EH (cell line): Measurements from ENCODE around the gene PWWP2B.

Source experiments
- DNase-seq: peaks from one replicate; pipeline ENCODE4 v3.0.0-alpha.2; 2015; ENCODE audit warnings: low read depth

Gene PWWP2B

GRCh38 chr10:132459301-132460003 is 62.5 kb downstream of the PWWP2B start:
- DNase-seq = no peak

GRCh38 chr10:132460071-132460470 is 63.1 kb downstream of the PWWP2B start:
- DNase-seq = no peak

- no peak for DNase-seq
Measured at GRCh38 chr10:132460691-132461090, 63.7 kb downstream of the PWWP2B start.

GRCh38 chr10:132461103-132461682 is 64.2 kb downstream of the PWWP2B start:
- DNase-seq = no peak

- no peak for DNase-seq
Measured at GRCh38 chr10:132461683-132462231, 64.8 kb downstream of the PWWP2B start.

- DNase-seq = no peak
Measured at GRCh38 chr10:132462463-132463332, 65.7 kb downstream of the PWWP2B start.

- no peak for DNase-seq
Measured at GRCh38 chr10:132463333-132464255, 66.6 kb downstream of the PWWP2B start.

GRCh38 chr10:132464256-132465192 is 67.5 kb downstream of the PWWP2B start:
- DNase-seq = no peak

- DNase-seq = no peak
Measured at GRCh38 chr10:132465193-132465888, 68.3 kb downstream of the PWWP2B start.

GRCh38 chr10:132465889-132466519 is 69.0 kb downstream of the PWWP2B start:
- DNase-seq = no peak

GRCh38 chr10:132466520-132467463 is 69.8 kb downstream of the PWWP2B start:
- no peak for DNase-seq
